GM13976 (cell line): ENCODE data around the gene PLAC8L1.

Source experiments
- DNase-seq: peaks from one replicate; pipeline ENCODE4 v3.0.0; 2012; ENCODE audit warnings: low spot score
- in situ Hi-C: fragments of 300-500 bp; cut with MboI; formaldehyde crosslinking; loops from one replicate; pipeline ENCODE4 v1.12.0; 2022; ENCODE audit warnings: low sequenced_read_pairs, mixed read lengths, inconsistent platforms; ENCODE audit not compliant: unreplicated experiment
- TF ChIP-seq, protein P1 (sequence below): IDR thresholded peaks from 2 replicates; pipeline ENCODE4 v1.5.1; 2012; ENCODE audit warnings: borderline replicate concordance, mild to moderate bottlenecking; ENCODE audit not compliant: insufficient read depth; ENCODE audit errors: extremely low read depth, missing control alignments, control extremely low read depth

PLAC8L1 gene

DNA sequence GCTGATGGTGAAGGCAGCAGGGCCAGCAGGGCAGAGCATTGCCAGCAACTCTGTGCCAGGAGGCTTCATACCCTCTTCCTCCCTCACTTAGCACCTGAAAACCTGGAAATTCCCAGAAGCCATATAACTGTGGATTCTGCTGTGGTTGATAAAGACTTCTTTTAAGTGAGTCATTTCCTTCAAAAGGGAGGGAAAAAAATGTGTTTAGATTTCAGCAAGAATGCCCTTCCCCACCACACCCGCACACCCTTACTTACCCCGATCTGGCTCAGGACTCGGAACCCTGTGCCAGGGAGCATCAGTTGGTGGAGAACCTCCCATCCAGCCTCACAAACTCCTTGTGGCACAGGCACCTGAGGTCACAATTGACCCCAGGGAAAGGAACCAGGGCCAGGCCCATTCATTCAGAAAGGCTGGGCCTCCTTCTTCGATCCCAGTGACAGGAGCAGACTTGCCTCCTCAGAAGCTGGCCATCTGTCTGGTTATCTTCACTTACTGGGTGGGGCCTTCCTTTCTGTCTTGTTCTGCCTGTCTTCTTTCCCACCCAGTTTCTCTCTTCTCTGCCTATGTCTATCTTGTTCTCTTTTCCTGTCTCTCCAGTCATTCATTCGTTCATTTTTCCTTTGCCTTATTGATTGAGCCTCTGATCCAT, 62.6 kb downstream of the PLAC8L1 start:
- DNase-seq: no peak
- TF ChIP-seq, protein P1, sequence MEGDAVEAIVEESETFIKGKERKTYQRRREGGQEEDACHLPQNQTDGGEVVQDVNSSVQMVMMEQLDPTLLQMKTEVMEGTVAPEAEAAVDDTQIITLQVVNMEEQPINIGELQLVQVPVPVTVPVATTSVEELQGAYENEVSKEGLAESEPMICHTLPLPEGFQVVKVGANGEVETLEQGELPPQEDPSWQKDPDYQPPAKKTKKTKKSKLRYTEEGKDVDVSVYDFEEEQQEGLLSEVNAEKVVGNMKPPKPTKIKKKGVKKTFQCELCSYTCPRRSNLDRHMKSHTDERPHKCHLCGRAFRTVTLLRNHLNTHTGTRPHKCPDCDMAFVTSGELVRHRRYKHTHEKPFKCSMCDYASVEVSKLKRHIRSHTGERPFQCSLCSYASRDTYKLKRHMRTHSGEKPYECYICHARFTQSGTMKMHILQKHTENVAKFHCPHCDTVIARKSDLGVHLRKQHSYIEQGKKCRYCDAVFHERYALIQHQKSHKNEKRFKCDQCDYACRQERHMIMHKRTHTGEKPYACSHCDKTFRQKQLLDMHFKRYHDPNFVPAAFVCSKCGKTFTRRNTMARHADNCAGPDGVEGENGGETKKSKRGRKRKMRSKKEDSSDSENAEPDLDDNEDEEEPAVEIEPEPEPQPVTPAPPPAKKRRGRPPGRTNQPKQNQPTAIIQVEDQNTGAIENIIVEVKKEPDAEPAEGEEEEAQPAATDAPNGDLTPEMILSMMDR: no peak
- in situ Hi-C loops: no loop called here

DNA sequence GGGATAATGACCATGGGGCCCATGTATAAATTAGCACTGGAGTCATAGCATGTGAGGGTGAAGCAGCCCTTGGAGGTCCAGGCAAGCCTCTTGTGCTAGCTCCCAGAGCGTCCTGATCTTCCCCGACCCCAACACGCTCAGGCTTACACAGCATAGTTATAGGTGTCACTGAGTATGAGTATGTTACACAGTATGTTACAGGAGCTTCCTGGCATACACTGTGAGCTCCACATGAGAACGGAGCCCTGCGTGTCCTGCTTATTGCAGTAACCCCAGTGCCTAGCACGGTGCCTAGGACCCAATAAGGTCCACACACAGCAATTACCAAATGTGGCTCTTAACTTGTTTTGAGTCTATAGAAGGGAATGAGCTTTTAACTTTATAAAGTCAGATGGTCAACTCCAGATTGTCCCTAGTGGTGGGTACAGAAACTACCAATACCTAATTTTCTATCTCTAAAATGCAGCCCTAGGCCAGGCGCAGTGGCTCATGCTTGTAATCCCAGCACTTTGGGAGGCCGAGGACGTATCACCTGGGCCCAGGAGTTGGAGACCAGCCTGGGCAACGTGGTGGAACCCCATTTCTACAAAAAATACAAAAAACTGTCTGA, 64.1 kb downstream of the PLAC8L1 start:
- TF ChIP-seq, protein P1: peak; percentile 10
- in situ Hi-C loops: no loop called here
- no peak for DNase-seq

DNA sequence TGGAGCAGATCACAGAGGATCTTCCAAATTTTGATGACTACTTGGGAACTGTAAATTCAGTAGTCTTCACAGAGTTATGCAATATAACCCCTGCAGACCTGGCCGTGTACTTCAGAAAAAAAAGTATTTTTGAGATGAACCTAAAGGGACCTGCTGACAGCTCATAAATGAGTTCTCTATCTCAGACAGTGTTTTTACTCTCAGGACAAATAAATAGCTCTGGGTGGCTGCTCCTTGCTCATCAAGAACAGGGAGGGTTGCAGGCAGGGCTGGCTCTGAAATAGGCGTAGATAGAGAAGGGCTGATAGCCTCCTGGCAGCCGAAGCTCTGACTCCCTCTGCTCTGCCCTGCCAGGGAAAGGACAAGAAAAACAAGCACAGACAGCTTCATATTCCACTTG, 64.8 kb downstream of the PLAC8L1 start:
- no peak for DNase-seq
- in situ Hi-C loops: no loop called here
- TF ChIP-seq, protein P1: no peak

DNA sequence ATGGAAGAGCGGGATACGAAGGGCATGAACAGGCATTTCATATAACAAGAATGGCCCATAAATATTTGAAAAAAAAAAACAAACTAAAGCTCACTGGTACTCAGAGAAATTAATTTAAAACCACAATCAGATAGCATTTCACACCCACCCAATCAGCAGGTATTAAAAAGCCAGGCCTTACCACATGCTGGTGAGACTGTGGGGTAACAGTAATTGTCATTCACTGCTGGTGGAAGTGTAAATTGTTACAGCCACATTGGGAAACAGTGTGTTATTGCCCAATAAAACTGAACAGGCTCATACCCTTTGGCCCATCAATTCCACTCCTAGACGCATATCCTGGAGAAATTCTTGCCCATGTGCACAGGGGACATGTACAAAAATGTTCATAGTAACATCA, 66.0 kb downstream of the PLAC8L1 start:
- in situ Hi-C loops: no loop called here
- no peak for DNase-seq

DNA sequence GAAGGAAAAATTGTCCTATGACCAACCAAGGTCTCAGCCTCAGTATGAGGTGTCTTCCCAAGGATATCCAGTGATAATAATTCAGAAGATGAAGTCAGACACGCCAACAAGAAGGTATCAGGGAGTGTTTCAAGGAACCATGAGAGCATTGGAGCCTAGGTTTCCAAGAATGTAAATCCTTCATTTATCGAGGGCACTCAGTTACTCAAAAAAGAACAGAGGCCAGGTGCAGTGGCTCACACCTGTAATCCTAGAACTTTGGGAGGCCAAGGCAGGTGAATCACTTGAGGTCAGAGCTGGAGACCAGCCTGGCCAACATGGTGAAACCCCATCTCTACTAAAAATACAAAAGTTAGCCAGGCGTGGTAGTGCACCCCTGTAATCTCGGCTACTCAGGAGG, 70.8 kb downstream of the PLAC8L1 start:
- TF ChIP-seq, protein P1: no peak
- in situ Hi-C loops: no loop called here

More for the DNA sequence above, 66.0 kb downstream of the PLAC8L1 start:
- TF ChIP-seq, protein P1: no peak

More for the DNA sequence above, 70.8 kb downstream of the PLAC8L1 start:
- no peak for DNase-seq
